K562 (cell line): ENCODE data around the gene MEAF6. TPM values are rescaled to one million over a fixed set of nuclear protein-coding genes. Genes with fewer than 3 reads are reported as not detected.

Experiments used
- HOXB6 ChIP-seq: fragments of 250-450 bp; sonication (Bioruptor Pico); IDR thresholded peaks from 2 replicates; pipeline ENCODE4 v1.5.1; 2022; ENCODE audit warnings: mild to moderate bottlenecking, borderline replicate concordance
- ILF3 ChIP-seq: fragments of 450-650 bp; IDR thresholded peaks from 2 replicates; pipeline ENCODE4 v1.6.1; 2018; ENCODE audit warnings: antibody characterized with exemption, mild to moderate bottlenecking, moderate library complexity, borderline replicate concordance
- MCM2 ChIP-seq: fragments of 450-650 bp; IDR thresholded peaks from 2 replicates; pipeline ENCODE4 v1.6.1; 2017; ENCODE audit warnings: low read depth, mild to moderate bottlenecking
- MTA3 ChIP-seq: fragments of 450-650 bp; formaldehyde crosslinking; IDR thresholded peaks from 2 replicates; pipeline ENCODE4 v1.6.1; 2017; ENCODE audit warnings: mild to moderate bottlenecking, borderline replicate concordance
- NCOA1 ChIP-seq: fragments of 450-650 bp; IDR thresholded peaks from 2 replicates; pipeline ENCODE4 v1.6.1; 2016; ENCODE audit warnings: low read depth
- PTRF ChIP-seq: fragments of 450-650 bp; IDR thresholded peaks from 2 replicates; pipeline ENCODE4 v1.6.1; 2016; ENCODE audit warnings: mild to moderate bottlenecking, missing genetic modification characterization, missing compliant biosample characterization
- SLC30A9 ChIP-seq: fragments of 250-450 bp; sonication (Bioruptor Pico); IDR thresholded peaks from 2 replicates; pipeline ENCODE4 v1.8.0; 2022; ENCODE audit warnings: mild to moderate bottlenecking, moderate library complexity
- ZC3H11A ChIP-seq: IDR thresholded peaks from 2 replicates; pipeline ENCODE4 v1.6.1; 2012; ENCODE audit warnings: low read depth, low read length, improper control_type of control experiment
- ZNF77 ChIP-seq: fragments of 250-450 bp; sonication (Bioruptor Pico); IDR thresholded peaks from 2 replicates; pipeline ENCODE4 v1.5.0; 2020
- ZNF785 ChIP-seq: fragments of 250-450 bp; sonication (Bioruptor Pico); IDR thresholded peaks from 2 replicates; pipeline ENCODE4 v1.4.0; 2020; ENCODE audit warnings: mild to moderate bottlenecking
- polyA plus RNA-seq, 8 experiments: library from polyadenylated mRNA; depleted of rRNA in 4 of 8; stranded (reverse) in 5 of 8; unstranded in 3 of 8; fragments of >200 nt; fragmentation: Nextera tagmentation in 2 of 8; fragmentation: Illumina TruSeq in 1 of 8; extraction: Ambion mirVana in 2 of 8; extraction: Trizol in 1 of 8; gene quantifications; 2 replicates each; pipeline versions ENCODE4 v1.2.1 to v1.2.3, GENCODE V29; 2011 to 2014; ENCODE audit warnings: inconsistent platforms in 1 of 8, missing spikeins in 1 of 8
- total RNA-seq, 7 experiments: library from RNA; depleted of rRNA in 6 of 7; stranded (reverse); fragments of >200 nt in 6 of 7; fragmentation: Illumina TruSeq in 2 of 7; extraction: Trizol in 2 of 7; gene quantifications; 2 replicates each; pipeline versions ENCODE4 v1.2.1 to v1.2.3, GENCODE V29; 2011 to 2021; ENCODE audit warnings: low replicate concordance in 1 of 7
- TF ChIP-seq, protein P1 (sequence below), 2 experiments: fragments of 450-650 bp in 1 of 2; sonication (generic) in 1 of 2; formaldehyde crosslinking in 1 of 2; IDR thresholded peaks in 1 of 2; conservative IDR thresholded peaks in 1 of 2; 2 replicates each; pipeline versions ENCODE4 v1.6.1 to v1.8.1; 2016 to 2023; ENCODE audit warnings: mild to moderate bottlenecking in 2 of 2, moderate library complexity in 2 of 2, inconsistent platforms in 1 of 2, missing genetic modification reagents in 1 of 2
- TF ChIP-seq, protein P2 (sequence below), 2 experiments: fragments of 450-650 bp; IDR thresholded peaks; 2 replicates each; pipeline ENCODE4 v1.6.1; 2016
- TF ChIP-seq, protein P3 (sequence below): fragments of 450-650 bp; formaldehyde crosslinking; IDR thresholded peaks from 2 replicates; pipeline ENCODE4 v1.4.0; 2020; ENCODE audit warnings: mild to moderate bottlenecking, mixed read lengths
- TF ChIP-seq, protein P4 (sequence below): fragments of 250-450 bp; sonication (Bioruptor Pico); IDR thresholded peaks from 2 replicates; pipeline ENCODE4 v1.4.0; 2020; ENCODE audit warnings: borderline replicate concordance
- TF ChIP-seq, protein P5 (sequence below): sonication (generic); formaldehyde crosslinking; IDR thresholded peaks from 2 replicates; pipeline ENCODE4 v1.8.1; 2023; ENCODE audit warnings: mild to moderate bottlenecking, missing genetic modification reagents

MEAF6 gene
- total and polyA plus RNA-seq, 9 of the 15 experiments (the other 6 are each of a cell fraction or from before 2014, with no cell fraction given) = 55.0 to 151 (median 92.3) TPM

DNA sequence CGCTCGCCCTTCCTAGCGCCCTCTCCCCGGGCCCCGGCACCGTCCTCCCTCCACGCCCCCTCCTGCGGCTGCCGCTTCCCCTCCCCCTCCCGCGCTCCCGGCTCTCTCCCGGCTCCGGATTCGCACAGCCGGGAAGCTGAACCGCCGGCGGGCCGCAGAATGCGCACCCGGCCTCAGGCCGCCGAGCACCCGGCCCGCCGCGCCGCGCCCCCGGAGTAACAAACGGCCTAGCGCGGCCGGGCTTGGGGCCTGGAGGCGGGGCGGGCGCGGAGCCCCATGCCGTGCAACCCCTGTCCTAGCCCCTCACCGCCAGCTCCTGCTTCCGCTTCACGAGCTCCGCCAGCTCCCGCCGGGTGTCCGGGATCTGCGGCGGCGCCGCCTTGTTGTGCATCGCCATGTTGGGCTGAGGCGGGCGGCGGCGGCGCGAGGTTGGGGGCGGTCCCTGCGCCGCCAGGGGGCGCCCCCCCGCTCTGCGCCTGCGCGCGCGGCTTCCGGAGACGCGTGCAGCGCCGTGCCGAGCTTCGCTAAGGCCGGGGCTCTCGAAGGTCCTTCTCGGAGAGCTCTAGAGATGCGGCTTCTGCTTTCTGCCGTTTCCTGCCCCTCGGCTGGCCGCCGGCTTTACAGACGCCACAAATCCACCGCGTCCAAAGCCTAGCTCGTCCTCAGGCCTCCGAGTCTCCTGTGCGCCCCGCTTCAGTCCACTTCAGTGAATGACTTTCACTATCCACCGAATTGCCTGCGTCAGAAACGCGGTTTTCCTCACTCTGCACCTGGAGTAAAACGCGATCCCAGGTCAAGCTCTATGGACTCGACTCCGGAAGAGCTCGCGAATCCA, at the start of gene MEAF6 (continued):
- no peak for TF ChIP-seq PTRF (tag)
- TF ChIP-seq ZC3H11A = no peak
- TF ChIP-seq, protein P1, sequence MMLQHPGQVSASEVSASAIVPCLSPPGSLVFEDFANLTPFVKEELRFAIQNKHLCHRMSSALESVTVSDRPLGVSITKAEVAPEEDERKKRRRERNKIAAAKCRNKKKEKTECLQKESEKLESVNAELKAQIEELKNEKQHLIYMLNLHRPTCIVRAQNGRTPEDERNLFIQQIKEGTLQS (IDR thresholded peaks at IDR 0.05) = no peak
- TF ChIP-seq, protein P1 (CRISPR knock-in tag; conservative IDR thresholded peaks at IDR 0.05) = peak; percentile 18; the same call in 1 of the 2 replicates
- peak; percentile 86; the same call in 1 of the 2 replicates for TF ChIP-seq MTA3
- TF ChIP-seq HOXB6 (CRISPR knock-in tag) = peak; percentile 18; the same call in 1 of the 2 replicates
- TF ChIP-seq, protein P2, sequence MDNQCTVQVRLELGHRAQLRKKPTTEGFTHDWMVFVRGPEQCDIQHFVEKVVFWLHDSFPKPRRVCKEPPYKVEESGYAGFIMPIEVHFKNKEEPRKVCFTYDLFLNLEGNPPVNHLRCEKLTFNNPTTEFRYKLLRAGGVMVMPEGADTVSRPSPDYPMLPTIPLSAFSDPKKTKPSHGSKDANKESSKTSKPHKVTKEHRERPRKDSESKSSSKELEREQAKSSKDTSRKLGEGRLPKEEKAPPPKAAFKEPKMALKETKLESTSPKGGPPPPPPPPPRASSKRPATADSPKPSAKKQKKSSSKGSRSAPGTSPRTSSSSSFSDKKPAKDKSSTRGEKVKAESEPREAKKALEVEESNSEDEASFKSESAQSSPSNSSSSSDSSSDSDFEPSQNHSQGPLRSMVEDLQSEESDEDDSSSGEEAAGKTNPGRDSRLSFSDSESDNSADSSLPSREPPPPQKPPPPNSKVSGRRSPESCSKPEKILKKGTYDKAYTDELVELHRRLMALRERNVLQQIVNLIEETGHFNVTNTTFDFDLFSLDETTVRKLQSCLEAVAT (IDR thresholded peaks at IDR 0.05) = peak in 1 of 2 experiments; percentile 90; a peak in 2 of 4 replicates
- TF ChIP-seq, protein P3, sequence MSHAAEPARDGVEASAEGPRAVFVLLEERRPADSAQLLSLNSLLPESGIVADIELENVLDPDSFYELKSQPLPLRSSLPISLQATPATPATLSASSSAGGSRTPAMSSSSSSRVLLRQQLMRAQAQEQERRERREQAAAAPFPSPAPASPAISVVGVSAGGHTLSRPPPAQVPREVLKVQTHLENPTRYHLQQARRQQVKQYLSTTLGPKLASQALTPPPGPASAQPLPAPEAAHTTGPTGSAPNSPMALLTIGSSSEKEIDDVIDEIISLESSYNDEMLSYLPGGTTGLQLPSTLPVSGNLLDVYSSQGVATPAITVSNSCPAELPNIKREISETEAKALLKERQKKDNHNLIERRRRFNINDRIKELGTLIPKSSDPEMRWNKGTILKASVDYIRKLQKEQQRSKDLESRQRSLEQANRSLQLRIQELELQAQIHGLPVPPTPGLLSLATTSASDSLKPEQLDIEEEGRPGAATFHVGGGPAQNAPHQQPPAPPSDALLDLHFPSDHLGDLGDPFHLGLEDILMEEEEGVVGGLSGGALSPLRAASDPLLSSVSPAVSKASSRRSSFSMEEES (CRISPR knock-in tag) = no peak
- no peak for TF ChIP-seq SLC30A9 (CRISPR knock-in tag)
- TF ChIP-seq MCM2 = no peak
- no peak for TF ChIP-seq ZNF77
- peak; percentile 96 for TF ChIP-seq ILF3
- no peak for TF ChIP-seq NCOA1
- TF ChIP-seq, protein P4, sequence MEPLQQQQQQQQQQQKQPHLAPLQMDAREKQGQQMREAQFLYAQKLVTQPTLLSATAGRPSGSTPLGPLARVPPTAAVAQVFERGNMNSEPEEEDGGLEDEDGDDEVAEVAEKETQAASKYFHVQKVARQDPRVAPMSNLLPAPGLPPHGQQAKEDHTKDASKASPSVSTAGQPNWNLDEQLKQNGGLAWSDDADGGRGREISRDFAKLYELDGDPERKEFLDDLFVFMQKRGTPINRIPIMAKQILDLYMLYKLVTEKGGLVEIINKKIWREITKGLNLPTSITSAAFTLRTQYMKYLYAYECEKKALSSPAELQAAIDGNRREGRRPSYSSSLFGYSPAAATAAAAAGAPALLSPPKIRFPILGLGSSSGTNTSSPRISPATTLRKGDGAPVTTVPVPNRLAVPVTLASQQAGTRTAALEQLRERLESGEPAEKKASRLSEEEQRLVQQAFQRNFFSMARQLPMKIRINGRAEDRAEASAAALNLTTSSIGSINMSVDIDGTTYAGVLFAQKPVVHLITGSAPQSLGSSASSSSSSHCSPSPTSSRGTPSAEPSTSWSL (CRISPR knock-in tag) = no peak
- no peak for TF ChIP-seq ZNF785 (CRISPR knock-in tag)
- TF ChIP-seq, protein P5, sequence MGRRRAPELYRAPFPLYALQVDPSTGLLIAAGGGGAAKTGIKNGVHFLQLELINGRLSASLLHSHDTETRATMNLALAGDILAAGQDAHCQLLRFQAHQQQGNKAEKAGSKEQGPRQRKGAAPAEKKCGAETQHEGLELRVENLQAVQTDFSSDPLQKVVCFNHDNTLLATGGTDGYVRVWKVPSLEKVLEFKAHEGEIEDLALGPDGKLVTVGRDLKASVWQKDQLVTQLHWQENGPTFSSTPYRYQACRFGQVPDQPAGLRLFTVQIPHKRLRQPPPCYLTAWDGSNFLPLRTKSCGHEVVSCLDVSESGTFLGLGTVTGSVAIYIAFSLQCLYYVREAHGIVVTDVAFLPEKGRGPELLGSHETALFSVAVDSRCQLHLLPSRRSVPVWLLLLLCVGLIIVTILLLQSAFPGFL = no peak
